Thyroid gland (tissue), 4 donors: ENCODE measurements around the gene ZNF880. TPM values are rescaled to one million over a fixed set of nuclear protein-coding genes. Genes with fewer than 3 reads are reported as not detected.
A peak's percentile ranks its signal among the peaks of the same experiment; 100 is the strongest.
"Not testable (repeated sequence)": the region's sequence is repeated elsewhere in the genome, so short reads cannot be mapped to it uniquely, and the experiment has no call there.

Experiments used
- DNase-seq, 2 donors: peaks; one replicate each; pipeline ENCODE4 v3.0.0-alpha.2; 2019
- H3K27ac ChIP-seq, 3 donors: fragments of 200-600 bp; sonication (generic); 1 replicate in 2 of 3; 2 replicates in 1 of 3; pipeline ENCODE4 v1.5.1; 2016 to 2019; ENCODE audit warnings: mild to moderate bottlenecking in 1 of 3, moderate library complexity in 1 of 3
- H3K27me3 ChIP-seq: fragments of 200-600 bp; sonication (generic); one replicate; pipeline ENCODE4 v1.5.1; 2019
- H3K36me3 ChIP-seq, 2 donors: fragments of 200-600 bp; sonication (generic); one replicate each; pipeline ENCODE4 v1.5.1; 2016 to 2019
- H3K4me1 ChIP-seq, 2 donors: fragments of 200-600 bp; sonication (generic); one replicate each; pipeline ENCODE4 v1.5.1; 2017 to 2019
- H3K4me3 ChIP-seq, 3 donors: fragments of 200-600 bp; sonication (generic); replicated peaks in 1 of 3; 1 replicate in 2 of 3; 2 replicates in 1 of 3; pipeline ENCODE4 v1.5.1; 2016; ENCODE audit warnings: mild to moderate bottlenecking in 1 of 3
- H3K9me3 ChIP-seq: fragments of 200-600 bp; sonication (generic); one replicate; pipeline ENCODE4 v1.5.1; 2017
- CTCF ChIP-seq, 6 experiments: fragments of 200-600 bp in 3 of 6; fragments of 450-650 bp in 3 of 6; sonication (generic) in 3 of 6; IDR thresholded peaks; one replicate each; pipeline ENCODE4 v1.5.1; 2016 to 2019; ENCODE audit warnings: antibody characterized with exemption in 6 of 6, mild to moderate bottlenecking in 2 of 6, inconsistent platforms in 1 of 6, moderate library complexity in 1 of 6
- POLR2A ChIP-seq, 2 donors: fragments of 450-650 bp; IDR thresholded peaks; one replicate each; pipeline ENCODE4 v1.6.1; 2017; ENCODE audit warnings: antibody characterized with exemption in 2 of 2, mild to moderate bottlenecking in 2 of 2, moderate library complexity in 1 of 2
- WGBS, 2 donors: methylation state at CpG; one replicate each; pipeline ENCODE4 v1.1.5; 2017; 5-methylcytosine and 5-hydroxymethylcytosine counted together
- intact Hi-C: fragments of 100-400 bp; cut with DNase I; formaldehyde crosslinking; loops from one replicate; pipeline ENCODE4 v1.15.1; 2023
- total RNA-seq, 4 donors: library from RNA; depleted of rRNA; stranded (reverse); fragments of >200 nt; gene quantifications; one replicate each; pipeline ENCODE4 v1.2.3, GENCODE V29; 2016

Gene ZNF880
- total RNA-seq, 4 donors from 2014 or later = 31.1 to 49.4 (median 36.7) TPM

- 0% methylated on average over 42 to 54 of the region's 55 CpGs for WGBS, 2 donors
- intact Hi-C loops = no loop called here
Measured at GRCh38 chr19:52336117-52336790, 33.5 kb upstream of the ZNF880 start, which contains the start of gene ZNF610. Gene ZNF610 (plus strand): TSS chr19:52336243. CDS start chr19:52349173, 12,930 bp downstream.

GRCh38 chr19:52336791-52337381, 32.8 kb upstream of the ZNF880 start:
- no peak for DNase-seq
- Histone ChIP-seq H3K27me3 (no peaks in the 10 kb centered on the region), H3K36me3 (no peaks in the 10 kb centered on the region), H3K4me3 (peak overlapping the region; percentile 64 to 94 (median 93)), H3K9me3 (no peaks in the 10 kb centered on the region), H3K4me1 (peaks cover 6 to 8% of the 10 kb centered on the region in 2 donors), H3K27ac (peak overlapping the region in 2 of 3 donors; percentile 51 to 63)
- intact Hi-C loops = no loop called here
- TF ChIP-seq POLR2A (IDR thresholded peaks at IDR 0.05) (no peak), CTCF (IDR thresholded peaks at IDR 0.05) (no peak)
- WGBS, 2 donors = 2 to 3% methylated on average over 9 of the region's 9 CpGs

More at GRCh38 chr19:52336117-52336790, 33.5 kb upstream of the ZNF880 start, which contains the start of gene ZNF610:
- Histone ChIP-seq H3K36me3 (no peaks in the 10 kb centered on the region), H3K27ac (peak within 1 kb of the TSS; percentile 31 to 63 (median 51)), H3K4me3 (peak within 1 kb of the TSS; percentile 64 to 94 (median 93)), H3K9me3 (no peaks in the 10 kb centered on the region), H3K4me1 (peaks cover 6 to 8% of the 10 kb centered on the region in 2 donors), H3K27me3 (no peaks in the 10 kb centered on the region)
- DNase-seq = peak; percentile 92
- TF ChIP-seq POLR2A (IDR thresholded peaks at IDR 0.05) (peak in 1 of 2 donors; percentile 86), CTCF (IDR thresholded peaks at IDR 0.05) (no peak)

- WGBS, 2 donors = 76 to 81% methylated on average over 3 of the region's 3 CpGs
- intact Hi-C loops, H3K4me3 ChIP-seq, H3K27me3 ChIP-seq, H3K9me3 ChIP-seq, DNase-seq, H3K36me3 ChIP-seq, H3K27ac ChIP-seq: not testable (repeated sequence)
- H3K4me1 ChIP-seq = peaks cover 6 to 15% of the 10 kb centered on the region in 2 donors
Measured at GRCh38 chr19:52339022-52339421, 30.7 kb upstream of the ZNF880 start.

- 6 to 12% methylated on average over 7 to 8 of the region's 8 CpGs for WGBS, 2 donors
- no peaks in the 10 kb centered on the region for H3K9me3 ChIP-seq
- intact Hi-C loops = no loop called here
- H3K27me3 ChIP-seq = no peaks in the 10 kb centered on the region
- peaks cover 0 to 8% of the 10 kb centered on the region in 2 donors for H3K4me1 ChIP-seq
- peak overlapping the region; percentile 24 to 56 (median 31) for H3K27ac ChIP-seq
- TF ChIP-seq POLR2A (IDR thresholded peaks at IDR 0.05) (no peak), CTCF (IDR thresholded peaks at IDR 0.05) (peak; percentile 21 to 89 (median 69))
- H3K36me3 ChIP-seq = no peaks in the 10 kb centered on the region
- DNase-seq = peak; percentile 95
- H3K4me3 ChIP-seq = no peak overlapping the region
Measured at GRCh38 chr19:52343548-52343947, 26.2 kb upstream of the ZNF880 start.

- intact Hi-C loops = no loop called here
- WGBS, 2 donors = 90 to 92% methylated on average over 6 of the region's 6 CpGs
- Histone ChIP-seq H3K4me1 (peaks cover 0 to 8% of the 10 kb centered on the region in 2 donors), H3K4me3 (no peak overlapping the region), H3K27me3 (no peaks in the 10 kb centered on the region), H3K9me3 (no peaks in the 10 kb centered on the region), H3K27ac (no peak overlapping the region), H3K36me3 (peaks cover 0 to 4% of the 10 kb centered on the region in 2 donors)
- no peak for TF ChIP-seq CTCF (IDR thresholded peaks at IDR 0.05)
- no peak for TF ChIP-seq POLR2A (IDR thresholded peaks at IDR 0.05)
- DNase-seq = no peak
Measured at GRCh38 chr19:52345162-52345561, 24.6 kb upstream of the ZNF880 start.
